ENCODE data around the gene PKNOX2. TPM values are rescaled to one million over a fixed set of nuclear protein-coding genes. Genes with fewer than 3 reads are reported as not detected.
A peak's percentile ranks its signal among the peaks of the same experiment; 100 is the strongest.

PKNOX2 gene
- total RNA-seq, 1 experiment from 2014 or later, result not detected

DNA sequence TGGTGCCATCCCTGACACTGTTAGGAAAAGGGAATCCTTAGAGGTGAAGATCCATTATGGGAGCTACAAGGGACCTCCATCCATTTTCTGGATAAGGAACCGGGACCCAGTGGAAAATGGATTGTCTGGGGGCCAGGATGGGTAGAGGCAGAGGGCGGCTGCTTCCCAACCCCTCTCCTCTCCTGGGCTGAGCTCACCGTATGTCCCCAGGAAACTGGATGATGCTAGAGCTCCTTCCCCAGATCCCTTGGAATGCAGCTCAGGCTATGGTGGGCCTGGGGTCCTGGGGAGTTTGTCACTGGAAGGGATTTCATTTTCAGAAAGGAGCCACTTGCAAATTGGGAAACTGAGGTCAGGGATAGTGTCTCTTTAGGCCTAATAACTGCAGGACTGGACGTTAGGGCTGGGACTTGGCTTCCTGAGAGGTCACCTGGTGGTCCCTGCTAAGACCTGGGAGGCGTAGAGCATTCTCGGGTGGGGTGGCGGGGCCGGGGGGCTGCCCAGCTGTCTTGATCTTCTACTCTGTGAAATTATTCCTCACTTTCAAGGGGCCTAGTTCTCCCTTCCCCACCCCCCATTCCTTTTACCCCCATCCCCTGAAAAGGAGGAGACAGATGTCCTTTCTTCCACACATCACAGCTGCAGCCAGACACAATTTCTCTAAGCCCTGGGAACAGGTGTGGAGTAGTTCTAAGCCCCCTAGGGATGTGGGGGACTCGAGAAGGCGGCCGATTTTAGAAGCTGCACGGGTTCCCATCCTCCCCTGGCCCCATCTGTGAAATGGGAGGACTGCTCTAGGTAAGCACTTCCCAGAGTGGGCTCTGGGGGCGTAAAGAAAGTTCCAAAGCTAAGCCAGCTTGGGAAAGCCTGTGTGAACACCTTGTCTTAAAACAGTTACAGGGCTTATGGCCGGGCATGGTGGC is 99.8 kb downstream of the PKNOX2 start:
- no peak for DNase-seq (ENCODE audit: low read depth)
- in situ Hi-C loops (cut with HindIII; ENCODE audit: low pct_unique_long_range_greater_than_20kb, low sequenced_read_pairs), result no loop called here

DNA sequence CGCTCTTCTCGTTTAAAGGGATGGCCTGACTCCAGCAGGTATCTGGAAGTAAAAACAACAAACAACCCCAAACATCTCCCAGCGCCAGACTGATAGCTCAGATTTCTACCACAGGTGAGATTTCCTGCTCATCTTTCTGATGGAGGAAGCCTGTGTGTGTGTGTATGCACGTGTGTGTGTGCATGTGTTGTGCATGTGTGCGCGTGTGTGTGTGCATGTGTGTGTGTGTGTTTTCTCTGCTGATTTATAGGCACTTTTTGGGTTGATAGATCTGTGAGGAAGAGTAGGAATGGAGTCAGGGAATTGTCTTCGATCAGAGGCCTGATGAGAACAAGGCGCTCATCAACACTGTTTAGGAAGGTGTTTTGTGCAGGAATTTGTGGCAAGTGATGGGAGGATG is 103.0 kb downstream of the PKNOX2 start:
- in situ Hi-C loops (cut with HindIII; ENCODE audit: low pct_unique_long_range_greater_than_20kb, low sequenced_read_pairs), result no loop called here
- no peak for DNase-seq (ENCODE audit: low read depth)

DNA sequence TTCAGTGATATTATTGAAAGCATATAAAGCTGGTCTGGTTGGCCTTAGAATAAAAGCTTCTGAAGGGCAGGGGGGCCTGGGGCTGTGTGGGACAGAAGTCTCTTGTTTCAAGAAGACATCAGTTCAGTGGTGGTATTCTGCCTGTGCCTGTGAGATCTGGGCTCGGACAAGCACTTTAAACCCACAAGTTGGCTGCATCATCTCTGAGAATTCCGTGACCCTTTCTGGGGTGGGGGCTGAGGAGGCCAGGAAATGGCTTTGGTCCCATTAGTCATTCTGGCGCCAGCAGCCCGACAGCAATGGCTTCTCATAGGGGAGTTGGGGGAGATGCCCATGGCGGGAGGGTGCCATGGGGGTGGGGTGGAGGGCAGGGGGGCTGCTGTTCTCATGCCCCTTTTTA is 104.1 kb downstream of the PKNOX2 start:
- in situ Hi-C loops (cut with HindIII; ENCODE audit: low pct_unique_long_range_greater_than_20kb, low sequenced_read_pairs), result no loop called here
- no peak for DNase-seq (ENCODE audit: low read depth)

DNA sequence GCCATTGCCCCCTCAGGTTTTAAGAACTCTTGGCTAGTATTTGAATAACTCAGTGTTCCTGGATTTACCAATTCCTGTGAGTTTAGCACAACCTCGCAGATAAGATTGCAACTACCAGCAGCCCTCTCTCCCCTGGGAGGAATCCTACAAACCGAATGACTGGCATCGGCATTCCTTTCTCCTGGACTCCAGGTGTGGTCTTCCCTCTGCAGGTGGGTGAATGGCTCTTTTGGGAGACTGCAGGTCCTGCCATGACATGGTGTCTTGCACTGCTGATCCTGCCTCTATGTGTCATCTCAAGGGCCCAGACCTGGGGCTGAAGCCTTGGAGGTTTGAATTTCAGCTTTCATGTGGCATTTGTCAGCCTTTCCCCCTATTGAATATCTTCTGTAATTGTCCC is 105.6 kb downstream of the PKNOX2 start:
- in situ Hi-C loops (cut with HindIII; ENCODE audit: low pct_unique_long_range_greater_than_20kb, low sequenced_read_pairs), result no loop called here

DNA sequence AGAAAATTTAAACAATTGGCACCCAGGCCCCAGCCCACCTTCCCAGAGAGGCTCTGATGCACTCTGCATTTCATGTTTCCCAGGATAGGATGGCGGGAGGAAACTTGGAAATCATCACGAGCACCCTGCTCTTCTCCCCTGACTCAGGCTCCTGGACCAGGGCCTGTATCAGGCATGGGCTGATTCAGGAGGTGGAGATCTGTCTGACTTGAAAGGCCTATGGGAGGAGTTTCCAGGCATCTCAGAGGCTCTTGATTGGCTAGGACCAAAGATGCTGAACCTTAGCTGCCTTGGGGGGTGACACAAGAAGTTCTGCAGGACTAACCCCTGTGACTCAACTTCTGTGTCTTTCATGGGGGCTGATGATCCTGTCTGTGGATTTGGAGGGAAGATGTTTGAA is 106.2 kb downstream of the PKNOX2 start:
- in situ Hi-C loops (cut with HindIII; ENCODE audit: low pct_unique_long_range_greater_than_20kb, low sequenced_read_pairs), result no loop called here

More for the DNA sequence above, 105.6 kb downstream of the PKNOX2 start:
- DNase-seq (ENCODE audit: low read depth), result no peak

DNA sequence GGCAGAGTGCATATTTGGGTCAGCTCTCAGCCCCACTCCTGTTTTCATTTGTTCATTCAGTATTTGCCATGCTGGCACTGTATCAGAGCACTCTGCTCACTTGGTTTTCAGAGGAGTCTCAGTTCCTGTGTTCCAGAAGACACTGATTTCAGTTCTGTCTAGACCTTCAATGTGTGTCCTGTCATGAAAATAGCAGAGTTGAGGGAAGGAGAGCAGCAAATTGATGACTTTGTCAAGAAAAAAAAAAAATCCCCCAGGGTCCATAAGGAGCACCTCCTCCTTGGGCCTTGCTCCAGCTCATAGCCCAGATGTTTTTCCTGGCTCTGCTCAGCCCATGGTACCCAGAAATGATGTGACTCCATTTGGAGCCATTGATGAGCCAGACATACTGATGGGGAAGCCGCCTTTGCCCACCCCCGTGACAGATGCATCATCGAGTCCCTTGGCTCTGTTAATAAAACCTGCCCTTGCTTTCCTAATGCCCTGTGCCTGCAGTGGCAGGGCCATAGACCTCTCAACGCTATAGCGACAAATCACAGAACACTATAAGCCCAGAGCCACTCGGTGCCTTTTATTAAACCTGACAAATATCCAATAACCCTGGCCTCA is 107.0 kb downstream of the PKNOX2 start:
- in situ Hi-C loops (cut with HindIII; ENCODE audit: low pct_unique_long_range_greater_than_20kb, low sequenced_read_pairs), result no loop called here
- no peak for DNase-seq (ENCODE audit: low read depth)

More for the DNA sequence above, 106.2 kb downstream of the PKNOX2 start:
- DNase-seq (ENCODE audit: low read depth), result no peak

DNA sequence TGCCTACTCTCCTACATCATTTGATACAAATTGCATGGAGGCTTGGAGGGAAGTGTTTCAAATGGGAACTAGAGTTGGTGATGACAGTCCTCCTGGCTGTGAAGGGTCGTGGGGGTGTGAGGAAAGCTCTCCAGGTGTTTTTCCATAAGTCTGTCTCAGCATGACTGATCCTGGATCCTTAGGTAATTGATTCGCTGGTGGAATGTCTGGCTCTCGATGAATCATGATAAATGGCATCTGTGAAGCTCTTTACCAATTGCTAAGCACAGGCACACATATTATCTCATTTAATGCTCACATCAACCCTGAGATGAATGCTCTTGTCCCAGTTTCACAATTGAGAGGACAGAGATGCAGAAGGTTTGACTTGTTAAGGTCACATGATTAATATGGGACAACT is 107.5 kb downstream of the PKNOX2 start:
- in situ Hi-C loops (cut with HindIII; ENCODE audit: low pct_unique_long_range_greater_than_20kb, low sequenced_read_pairs), result no loop called here
- no peak for DNase-seq (ENCODE audit: low read depth)

DNA sequence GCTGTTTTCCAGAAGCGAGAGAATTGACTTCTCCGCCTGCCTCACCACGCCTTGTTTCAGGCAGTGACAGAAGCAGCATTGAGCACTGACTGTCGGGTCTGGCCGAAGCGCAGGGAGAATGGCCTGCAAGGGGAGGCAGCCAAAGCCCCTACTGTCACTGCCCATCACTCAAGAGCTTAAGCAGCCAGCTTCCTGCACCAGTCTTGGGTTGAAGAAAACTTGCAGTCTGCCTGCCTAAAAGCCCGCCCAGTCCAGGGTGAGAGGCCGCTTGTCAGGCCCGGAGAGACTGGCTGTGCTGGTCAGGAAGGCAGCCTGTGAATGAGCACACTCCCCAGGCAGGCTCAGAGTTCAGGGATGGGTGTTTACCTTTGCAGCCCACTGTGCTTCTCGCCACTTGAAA is 108.3 kb downstream of the PKNOX2 start:
- DNase-seq (ENCODE audit: low read depth), result no peak
- in situ Hi-C loops (cut with HindIII; ENCODE audit: low pct_unique_long_range_greater_than_20kb, low sequenced_read_pairs), result no loop called here

DNA sequence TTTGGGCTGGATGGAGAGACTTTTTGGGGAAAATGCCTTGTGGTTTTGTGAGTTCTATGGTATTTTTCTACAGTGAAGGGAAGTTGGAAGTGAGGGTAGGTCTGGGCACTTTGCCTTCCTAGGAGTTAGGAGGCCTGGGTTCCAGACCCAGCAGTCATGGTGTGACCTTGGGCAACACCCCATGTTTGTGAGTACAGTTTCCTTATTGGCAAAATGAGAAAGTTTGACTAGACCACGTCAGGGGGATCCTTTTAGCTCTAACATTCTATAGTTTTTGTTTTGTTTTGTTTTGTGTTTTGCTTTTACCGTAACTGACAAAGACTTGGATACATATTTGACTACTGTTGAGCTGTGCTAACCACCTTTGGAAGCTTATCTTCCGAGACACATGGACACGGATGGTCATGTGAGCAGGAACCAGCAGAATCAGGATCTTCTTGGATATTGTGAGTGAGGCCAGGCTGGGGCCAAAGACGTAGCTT is 109.0 kb downstream of the PKNOX2 start:
- in situ Hi-C loops (cut with HindIII; ENCODE audit: low pct_unique_long_range_greater_than_20kb, low sequenced_read_pairs), result no loop called here
- DNase-seq (ENCODE audit: low read depth), result no peak

DNA sequence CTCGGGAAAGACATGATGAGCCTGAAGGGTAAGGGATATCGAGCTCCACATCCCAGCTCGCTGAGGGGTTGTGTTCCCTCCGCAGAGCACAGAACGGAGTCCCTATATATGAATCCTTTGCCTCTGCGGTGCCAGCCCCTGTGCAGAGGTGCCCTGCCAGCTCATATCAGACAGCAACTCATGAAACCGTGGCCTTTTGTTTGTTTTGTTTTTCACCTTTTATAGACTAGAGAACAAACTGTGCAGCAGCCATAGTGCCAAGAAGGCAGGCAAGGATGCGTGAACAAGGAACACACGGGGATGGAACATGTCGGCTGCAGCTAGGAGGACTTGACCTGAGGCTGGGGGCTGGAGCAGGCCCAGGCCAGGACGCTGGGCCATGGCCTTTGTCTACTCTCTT is 109.8 kb downstream of the PKNOX2 start:
- in situ Hi-C loops (cut with HindIII; ENCODE audit: low pct_unique_long_range_greater_than_20kb, low sequenced_read_pairs), result no loop called here
- DNase-seq (ENCODE audit: low read depth), result no peak

DNA sequence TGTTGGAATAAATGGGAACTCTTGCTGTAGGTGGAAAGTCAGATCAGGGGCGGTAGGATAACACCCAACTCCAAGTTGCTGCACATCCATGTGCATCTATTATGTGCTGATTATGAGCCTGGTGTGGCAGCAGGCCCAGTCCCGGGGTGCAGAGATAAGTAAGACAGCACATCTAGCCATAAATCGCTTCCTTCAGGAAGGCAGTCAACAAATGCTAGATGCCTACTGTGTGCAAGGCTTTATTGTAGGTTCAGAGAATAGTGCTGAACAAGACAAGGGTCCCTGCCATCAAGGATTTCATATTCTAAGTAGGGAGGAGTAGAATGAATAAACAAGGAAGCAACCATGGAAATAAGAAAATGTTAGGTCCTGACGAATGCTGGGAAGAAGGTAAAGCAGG is 110.2 kb downstream of the PKNOX2 start:
- in situ Hi-C loops (cut with HindIII; ENCODE audit: low pct_unique_long_range_greater_than_20kb, low sequenced_read_pairs), result no loop called here
- no peak for DNase-seq (ENCODE audit: low read depth)

DNA sequence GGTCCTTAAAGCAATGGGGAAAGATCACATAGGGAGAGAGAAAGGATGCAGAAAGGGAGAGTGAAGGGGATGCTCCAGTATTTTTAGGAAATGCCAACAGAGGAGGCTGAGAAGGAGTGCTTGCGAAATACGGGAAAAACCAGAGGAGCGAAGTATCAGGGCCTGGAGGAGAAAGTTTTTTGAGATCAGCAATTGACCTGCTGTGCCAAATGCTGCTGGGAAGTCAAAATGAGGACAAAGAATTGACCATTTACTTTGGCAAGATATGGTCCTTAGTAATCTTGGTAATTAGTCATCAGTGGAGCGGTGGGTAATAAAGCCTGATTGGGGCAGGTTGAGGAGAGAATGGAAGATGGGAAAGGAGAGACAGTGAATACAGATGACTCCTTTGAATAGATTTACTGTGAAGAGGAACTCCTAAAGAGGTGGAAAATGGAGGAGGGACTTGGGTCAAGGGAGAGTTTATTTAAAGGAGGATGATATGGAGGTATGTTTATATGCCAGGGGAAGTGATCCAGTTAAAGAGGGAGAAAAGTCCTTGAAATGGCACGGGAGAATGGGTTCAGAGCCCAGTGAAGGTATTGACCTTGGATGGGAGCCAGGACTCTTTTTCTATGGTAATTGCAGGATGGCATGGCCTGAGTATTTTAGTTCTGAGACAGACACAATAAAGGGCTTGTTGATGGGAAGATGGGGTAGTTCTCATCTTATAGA is 111.5 kb downstream of the PKNOX2 start:
- in situ Hi-C loops (cut with HindIII; ENCODE audit: low pct_unique_long_range_greater_than_20kb, low sequenced_read_pairs), result no loop called here

DNA sequence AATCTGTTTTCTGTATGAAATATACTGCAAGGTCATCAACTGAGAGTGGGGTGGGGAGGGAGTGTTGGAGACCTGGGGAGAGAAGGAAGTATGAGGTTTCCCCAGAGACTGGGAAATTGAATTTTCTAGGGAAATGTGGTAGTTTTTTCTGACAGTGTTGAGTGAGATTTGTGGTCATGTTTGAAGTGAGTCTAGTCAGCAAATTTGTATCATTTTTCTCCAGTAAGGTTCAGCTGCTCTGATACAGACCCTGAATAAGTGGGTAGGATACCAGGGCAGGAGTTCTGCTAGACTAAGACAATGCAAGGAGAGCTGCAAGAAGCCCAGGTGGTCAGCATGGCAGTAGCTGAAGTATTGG is 112.0 kb downstream of the PKNOX2 start:
- DNase-seq (ENCODE audit: low read depth), result no peak
- in situ Hi-C loops (cut with HindIII; ENCODE audit: low pct_unique_long_range_greater_than_20kb, low sequenced_read_pairs), result no loop called here

More for the DNA sequence above, 111.5 kb downstream of the PKNOX2 start:
- DNase-seq (ENCODE audit: low read depth), result peak; percentile 0

DNA sequence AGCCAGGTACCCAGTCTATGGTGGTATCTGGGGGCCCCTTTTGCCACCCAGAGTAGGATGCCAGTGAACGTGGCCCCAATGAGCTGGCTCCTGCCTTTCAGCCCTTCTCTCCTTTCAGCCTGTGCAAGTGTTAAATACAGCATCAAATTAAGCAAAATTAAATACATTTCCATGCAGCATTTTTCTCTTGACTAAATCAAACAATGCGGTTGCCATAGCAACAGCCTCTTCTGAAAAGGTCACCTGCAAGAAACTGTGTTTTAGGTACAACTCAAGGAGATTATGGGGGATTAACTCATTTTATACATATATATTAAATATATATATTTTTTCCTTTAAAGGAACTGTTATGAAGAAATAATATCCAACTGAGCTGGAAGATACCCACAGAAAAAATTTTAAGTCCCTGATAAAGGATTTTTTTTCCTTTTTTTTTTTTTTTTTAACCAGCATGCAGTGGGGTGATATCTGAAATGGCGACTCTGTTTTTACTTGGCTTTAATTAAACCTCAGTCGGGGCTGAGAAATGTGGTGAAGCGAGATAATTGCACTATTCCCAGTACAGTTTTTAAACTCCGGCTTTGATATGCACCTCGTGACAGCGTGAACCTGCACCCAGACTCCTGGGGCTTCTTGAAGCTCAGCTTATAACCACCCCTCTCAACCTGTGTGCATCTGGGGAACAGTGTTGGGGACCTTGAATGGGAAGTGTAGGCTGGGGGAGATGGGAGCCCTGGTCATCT is 115.3 kb downstream of the PKNOX2 start:
- in situ Hi-C loops (cut with HindIII; ENCODE audit: low pct_unique_long_range_greater_than_20kb, low sequenced_read_pairs), result no loop called here
- DNase-seq (ENCODE audit: low read depth), result no peak

DNA sequence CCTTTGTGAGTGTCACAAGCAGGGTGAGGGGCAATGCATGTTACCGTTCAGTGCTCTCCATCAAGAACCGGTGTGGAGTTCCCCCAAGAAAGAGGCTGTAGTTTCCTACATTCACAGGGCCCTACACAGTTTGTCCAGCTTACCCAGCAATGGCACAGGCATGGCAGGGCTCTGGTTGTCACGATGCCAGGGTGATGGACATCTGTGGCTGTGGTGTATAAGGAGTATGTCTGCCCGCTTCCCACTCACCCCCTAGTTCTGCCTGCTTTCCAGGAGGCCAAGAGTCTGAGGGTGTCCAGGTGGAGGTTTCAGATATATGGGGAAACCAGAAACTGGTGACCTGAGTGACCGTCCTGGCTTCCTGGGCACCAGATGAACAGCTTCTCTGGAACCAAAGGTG is 116.1 kb downstream of the PKNOX2 start:
- in situ Hi-C loops (cut with HindIII; ENCODE audit: low pct_unique_long_range_greater_than_20kb, low sequenced_read_pairs), result no loop called here
- no peak for DNase-seq (ENCODE audit: low read depth)

DNA sequence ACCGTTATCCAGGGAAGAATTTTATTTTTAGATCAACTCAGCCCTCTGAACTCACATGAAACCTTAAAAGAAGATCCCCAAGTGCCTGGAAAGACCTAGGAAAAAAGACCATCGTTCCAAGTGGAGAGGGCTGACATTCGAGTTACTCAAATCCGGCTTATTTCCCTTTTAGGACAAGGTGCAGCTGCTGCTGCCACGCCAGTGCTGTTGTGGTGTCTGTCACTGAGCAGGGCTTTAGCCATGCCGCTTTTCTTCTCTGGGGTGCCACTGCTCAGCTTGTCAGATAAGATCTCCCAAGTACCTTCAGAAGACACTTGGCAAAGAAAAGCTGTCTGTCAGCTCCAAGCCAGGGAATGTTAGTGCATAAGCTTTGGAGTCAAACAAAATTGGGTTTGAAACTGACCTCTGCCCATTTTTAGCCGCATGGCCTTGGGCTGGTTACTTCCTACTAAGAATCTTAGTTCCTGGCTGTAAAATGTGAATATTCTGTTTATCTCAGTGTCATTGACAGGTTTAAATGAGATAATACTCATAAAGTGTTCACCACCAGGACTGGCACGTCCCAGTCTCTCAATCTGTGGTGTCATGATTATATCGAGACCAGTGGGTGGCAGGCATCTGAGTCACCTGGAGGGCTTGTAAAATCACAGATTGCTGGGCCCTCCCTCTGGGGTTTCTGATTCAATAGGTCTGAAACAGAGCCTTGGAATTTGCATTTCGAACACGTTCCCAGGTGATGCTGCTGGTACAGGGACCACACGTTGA is 117.5 kb downstream of the PKNOX2 start:
- DNase-seq (ENCODE audit: low read depth), result no peak
- in situ Hi-C loops (cut with HindIII; ENCODE audit: low pct_unique_long_range_greater_than_20kb, low sequenced_read_pairs), result no loop called here

DNA sequence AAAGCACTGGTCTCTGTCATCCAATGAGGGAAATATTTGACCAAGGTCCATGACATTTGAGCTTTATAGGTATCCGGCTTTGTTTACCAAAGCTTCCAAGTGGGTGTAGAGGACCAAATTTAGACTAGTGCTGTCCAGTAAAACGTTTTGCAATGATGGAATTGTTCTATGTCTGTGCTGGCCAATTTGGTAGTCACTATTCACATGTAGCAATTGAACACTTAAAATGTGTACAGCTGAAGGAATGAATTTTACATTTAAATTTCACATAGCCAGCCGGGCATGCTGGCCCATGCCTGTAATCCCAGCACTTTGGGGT is 118.0 kb downstream of the PKNOX2 start:
- DNase-seq (ENCODE audit: low read depth), result no peak
- in situ Hi-C loops (cut with HindIII; ENCODE audit: low pct_unique_long_range_greater_than_20kb, low sequenced_read_pairs), result no loop called here

DNA sequence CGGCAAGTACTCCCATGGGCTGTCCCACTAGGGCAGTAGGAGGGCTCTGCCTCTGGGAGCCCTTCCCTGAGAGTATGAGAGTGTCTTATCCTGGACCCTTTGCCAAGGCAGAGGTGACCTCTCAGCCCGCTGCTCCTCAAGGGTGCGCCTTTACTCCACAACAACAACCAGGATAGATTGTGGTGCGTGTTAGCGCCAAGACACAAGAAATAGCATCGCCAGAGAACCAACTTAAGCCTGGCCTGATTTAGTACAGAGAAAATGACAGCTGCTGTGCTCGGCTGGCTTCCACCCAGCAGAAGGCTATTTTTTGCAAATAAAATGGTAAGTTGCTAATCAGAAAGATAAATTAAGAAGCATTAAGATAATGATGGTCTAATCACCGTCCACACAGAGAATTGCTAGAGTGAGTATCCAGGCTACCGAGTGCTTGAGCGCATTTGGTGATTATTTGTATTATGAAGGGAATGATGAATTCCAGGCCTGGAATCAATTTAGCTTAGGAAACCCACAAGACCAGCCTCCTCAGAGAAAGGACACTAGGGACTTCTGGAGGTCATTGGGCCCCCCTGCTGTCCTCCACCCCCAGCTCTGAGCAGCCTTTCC is 119.8 kb downstream of the PKNOX2 start:
- DNase-seq (ENCODE audit: low read depth), result no peak
- in situ Hi-C loops (cut with HindIII; ENCODE audit: low pct_unique_long_range_greater_than_20kb, low sequenced_read_pairs), result no loop called here
